Measurements from ENCODE around the gene OR4B1.
"Not testable (repeated sequence)": the region's sequence is repeated elsewhere in the genome, so short reads cannot be mapped to it uniquely, and the experiment has no call there.

The OR4B1 gene, protein sequence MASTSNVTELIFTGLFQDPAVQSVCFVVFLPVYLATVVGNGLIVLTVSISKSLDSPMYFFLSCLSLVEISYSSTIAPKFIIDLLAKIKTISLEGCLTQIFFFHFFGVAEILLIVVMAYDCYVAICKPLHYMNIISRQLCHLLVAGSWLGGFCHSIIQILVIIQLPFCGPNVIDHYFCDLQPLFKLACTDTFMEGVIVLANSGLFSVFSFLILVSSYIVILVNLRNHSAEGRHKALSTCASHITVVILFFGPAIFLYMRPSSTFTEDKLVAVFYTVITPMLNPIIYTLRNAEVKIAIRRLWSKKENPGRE

DNA sequence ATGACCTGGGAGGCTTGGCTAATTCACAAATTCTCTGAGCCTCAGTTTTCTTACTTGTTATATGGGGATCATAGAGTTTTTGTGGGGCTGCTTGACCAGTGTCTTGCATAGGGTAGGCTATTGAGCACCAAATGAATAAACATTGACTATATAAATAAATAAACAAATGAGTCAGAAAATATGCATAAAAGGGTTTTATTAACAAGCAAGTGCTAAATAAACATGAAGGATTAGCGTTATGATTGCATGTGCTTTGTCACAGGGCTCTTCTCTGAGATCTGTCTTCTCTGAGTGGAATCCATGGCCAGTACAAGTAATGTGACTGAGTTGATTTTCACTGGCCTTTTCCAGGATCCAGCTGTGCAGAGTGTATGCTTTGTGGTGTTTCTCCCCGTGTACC, at the start of gene OR4B1:
OR4B1 (plus strand) TSS at position 301 of the 400 bp plus-strand sequence; CDS start at position 301, 0 bp downstream.
- no peak for DNase-seq (ENCODE audit: low spot score)

DNA sequence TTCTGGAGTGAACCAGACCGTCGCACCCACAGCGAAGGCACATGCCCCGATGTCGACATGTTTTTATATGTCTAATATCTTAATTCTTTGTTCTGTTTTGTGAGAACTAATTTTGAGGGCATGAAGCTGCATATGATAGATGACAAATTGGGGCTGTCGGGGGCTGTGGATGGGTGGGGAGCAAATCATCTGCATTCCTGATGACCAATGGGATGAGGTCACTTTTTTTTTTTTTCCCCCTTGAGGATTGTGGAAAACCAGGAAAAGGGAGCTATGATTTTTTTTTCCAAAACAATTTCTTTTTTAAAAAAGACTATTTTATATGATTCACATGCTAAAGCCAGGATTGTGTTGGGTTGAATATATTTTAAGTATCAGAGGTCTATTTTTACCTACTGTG, 49.2 kb upstream of the OR4B1 start:
- no peak for DNase-seq (ENCODE audit: low spot score)

DNA sequence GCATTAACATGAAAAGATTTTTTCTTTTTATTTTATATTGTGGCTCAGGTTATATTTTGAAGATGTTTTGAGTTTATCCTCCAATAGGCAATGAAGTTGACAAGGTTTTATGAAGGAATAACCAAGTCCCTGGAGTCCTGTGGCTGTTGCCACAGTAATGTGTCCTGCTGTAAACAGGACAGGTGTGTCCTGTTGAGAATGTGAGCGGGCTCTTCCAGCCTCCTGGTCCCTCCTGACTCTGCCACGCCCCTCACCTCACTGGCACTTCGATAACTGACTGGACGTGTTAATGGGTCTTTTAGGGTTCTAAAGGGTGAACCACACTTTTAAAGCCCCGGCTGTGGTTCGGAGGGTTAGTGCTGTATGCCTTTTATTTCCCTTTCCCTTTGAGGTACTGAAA, 47.8 kb upstream of the OR4B1 start:
- DNase-seq (ENCODE audit: low spot score), result no peak

DNA sequence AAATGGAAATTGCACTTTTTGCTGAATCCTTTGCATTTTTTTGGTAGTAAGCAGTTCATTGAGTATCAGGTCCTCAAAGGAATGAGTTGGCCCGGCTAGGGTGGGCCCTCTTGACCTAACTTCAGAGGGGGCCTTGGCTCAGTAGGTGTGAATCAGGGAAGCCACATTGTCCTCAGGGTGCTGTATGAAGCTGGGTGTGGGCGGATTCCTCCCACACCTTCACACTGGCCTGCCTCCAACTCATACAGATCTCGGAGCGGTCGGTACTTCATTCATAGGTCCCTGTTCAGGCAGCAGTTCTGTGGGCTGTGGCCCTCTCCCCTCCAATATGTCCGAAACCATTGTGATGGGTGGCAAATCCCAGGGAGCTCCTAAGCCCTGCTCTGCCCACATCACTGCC, 47.4 kb upstream of the OR4B1 start:
- no peak for DNase-seq (ENCODE audit: low spot score)

DNA sequence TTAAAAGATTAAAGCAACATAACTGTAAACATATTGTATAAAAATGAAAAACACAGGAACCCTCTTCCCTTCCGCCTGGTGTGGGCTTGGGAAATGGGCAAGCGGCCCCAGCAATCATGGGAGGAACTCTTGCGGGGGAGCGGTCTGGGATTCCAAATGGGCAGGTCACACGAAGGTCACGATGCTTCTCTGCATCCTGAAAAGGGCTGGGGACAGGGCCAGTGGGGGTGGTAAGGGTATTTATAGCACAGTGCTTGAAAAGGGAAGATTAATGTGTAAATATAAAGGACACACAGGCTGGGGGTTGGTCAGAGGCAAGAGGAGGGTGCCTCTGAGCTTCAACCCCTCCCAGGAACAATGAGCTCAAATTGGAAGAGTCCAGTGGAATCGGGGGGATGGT, 46.9 kb upstream of the OR4B1 start:
- DNase-seq (ENCODE audit: low spot score), result no peak

DNA sequence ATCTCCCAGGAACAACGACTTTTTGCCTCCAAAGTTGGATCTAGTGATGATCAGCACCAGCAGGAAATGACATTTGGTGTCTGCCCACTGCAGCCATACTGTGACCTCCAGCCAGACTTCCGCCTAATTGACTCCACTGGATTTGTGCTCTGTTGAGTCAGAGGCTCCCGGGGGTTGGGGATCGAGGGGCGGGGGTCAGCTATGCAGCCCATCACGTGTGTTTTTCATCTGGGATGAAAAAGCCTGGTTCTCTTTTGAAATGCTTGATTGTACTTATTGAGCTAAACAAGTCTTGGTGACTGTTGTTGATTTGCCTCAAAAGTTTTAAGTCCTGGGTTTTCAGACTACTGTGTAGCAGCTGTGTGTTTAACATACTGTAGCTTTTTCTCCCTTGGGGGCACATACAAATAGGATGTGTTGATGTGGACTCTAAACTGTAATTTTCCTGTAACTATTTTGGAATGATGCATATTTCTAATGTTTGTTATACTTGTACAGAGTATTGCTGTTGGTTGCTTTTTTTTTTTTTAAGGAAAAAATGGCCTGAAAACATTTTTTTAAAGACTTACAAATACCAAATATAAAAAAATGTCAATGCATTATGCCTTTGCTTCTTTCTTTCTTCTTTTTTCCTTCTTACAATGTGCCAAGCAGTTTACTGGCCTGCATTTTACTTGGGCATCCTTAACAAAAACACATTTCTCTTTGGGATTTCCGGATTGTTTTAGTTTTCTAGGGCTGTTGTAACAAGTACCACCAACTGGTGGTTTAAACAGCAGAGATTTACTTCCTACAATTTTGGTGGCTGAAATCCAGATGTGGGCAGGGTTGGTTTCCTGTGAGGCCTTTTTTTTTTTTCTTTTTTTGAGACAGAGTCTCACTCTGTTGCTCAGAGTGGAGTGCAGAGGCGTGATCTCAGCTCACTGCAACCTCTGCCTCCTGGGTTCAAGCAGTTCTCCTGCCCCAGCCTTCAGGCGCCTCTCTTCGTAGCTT, 46.1 kb upstream of the OR4B1 start:
- DNase-seq (ENCODE audit: low spot score), result no peak

DNA sequence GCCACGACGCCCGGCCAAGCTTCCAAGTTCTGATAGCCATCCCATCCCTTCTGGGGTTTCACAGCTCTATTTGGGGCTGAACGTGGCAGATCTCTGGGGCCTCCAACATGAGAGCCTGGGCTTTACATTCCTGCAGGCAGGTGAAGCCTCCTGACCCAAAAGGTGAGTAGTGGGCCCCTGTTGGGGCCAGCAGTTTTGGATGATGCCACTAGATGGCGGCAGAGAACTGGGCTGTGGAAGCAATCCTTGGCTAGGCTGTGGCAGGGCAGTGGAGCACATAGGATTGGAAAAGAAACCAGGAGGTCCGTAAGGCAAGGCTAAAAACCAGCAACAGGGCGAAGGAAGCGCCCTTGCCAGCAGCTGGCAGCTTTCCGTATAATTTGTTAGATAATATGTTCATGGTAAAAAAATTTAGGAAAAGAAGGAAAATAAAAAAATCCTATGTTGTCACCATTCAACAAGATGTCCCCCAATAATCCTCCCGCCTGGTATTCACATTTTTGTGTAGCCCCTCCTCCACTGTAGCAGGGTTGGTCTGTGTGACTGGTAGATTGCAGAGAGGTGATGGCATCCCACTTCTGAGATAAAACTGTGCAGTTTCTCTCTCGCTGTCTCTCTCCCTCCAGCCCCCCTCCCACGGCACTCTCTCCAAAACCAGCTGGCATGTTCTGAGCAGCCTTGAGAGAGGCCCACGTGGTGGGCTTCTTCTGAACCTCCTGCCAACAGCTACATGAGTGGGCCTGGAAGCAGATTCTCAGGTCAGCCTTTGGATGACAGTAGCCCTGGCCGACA, 43.6 kb upstream of the OR4B1 start:
- DNase-seq (ENCODE audit: low spot score), result peak; percentile 59

DNA sequence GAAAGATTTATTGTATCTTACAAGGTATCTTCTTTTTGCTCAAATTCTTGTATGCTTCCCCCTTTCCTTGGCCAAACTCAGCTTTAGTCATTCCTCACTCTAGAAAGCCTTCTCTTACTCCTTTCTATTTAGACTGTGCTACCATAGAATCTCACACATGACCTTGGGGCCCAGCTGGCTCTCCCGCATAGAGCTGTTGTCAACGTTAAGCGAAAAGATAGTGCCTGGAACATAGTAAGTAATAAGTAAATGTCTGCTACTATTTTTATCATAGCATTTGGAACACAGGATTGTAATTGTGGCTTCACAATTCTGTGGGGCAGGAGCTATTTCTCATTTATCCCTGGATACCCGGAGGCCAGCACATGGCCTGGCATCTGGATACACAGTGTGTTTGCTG, 38.9 kb upstream of the OR4B1 start:
- no peak for DNase-seq (ENCODE audit: low spot score)

DNA sequence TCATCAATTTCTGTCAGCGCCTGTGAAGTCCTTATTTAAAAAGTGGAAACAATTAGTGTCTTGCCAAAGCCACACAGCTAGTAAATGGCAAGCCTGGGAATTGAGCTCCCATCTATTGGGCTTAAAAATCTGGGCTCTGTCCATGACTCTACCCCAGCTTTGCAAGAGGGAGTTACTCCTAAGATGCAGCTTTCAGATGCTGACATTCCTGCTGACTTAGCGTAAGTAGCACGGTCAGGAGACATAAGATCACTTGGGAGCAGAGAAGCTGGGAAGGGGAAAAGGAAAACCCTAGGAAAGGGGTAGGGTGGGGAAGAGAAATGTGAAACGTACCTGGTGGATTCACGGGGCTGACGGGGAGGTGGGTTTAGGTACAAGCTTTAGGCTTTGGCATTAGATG, 36.0 kb upstream of the OR4B1 start:
- no peak for DNase-seq (ENCODE audit: low spot score)

DNA sequence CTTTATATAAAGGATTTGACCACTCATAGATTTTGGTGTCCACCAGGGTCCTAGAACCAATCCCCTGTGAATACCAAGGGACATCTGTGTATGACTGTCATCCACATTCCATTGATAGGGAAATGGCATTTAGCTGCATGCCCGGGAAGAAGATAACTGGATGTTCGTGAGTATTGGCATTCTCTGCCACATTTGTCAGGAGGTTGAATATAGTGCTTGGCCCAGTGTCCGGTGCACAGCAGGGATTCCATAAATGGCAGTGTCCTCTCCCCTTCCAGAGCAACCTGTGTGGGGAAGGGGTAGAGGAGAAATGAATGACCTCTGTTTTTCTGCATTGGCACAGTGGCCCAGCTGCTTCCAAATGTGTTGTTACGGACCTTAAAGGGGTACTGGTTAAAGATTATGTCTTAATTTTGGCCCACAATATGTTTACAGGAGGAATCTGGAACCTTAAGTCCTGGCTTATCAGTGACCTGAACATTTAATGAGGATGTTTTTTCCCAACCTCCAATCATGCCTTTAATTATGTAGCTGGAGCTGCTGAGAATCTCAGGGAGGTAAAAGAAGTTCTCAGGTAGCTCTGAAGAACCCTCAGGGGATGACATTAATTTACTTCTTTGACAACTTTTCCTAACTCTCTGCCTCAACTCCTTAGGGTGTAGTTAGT, 33.6 kb upstream of the OR4B1 start:
- no peak for DNase-seq (ENCODE audit: low spot score)

DNA sequence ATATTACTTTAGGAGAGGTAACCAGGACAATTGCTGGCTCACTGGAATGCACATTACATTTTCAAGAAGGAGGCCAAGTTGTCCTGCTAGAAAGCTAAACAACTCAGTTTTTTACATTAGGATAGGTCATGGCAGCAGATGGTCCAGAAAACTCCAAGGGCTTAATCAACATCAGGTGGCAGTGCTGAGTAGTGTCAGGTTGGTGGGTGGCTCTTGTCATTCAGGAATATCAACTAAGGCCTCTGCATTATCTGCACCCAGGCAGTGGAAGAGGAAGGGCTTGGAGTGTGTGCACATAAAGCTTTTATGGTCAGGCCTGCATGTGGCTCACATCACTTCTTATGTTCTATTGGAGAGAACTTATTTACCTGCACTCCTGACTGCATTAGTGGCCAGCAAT, 32.2 kb upstream of the OR4B1 start:
- DNase-seq (ENCODE audit: low spot score), result no peak

DNA sequence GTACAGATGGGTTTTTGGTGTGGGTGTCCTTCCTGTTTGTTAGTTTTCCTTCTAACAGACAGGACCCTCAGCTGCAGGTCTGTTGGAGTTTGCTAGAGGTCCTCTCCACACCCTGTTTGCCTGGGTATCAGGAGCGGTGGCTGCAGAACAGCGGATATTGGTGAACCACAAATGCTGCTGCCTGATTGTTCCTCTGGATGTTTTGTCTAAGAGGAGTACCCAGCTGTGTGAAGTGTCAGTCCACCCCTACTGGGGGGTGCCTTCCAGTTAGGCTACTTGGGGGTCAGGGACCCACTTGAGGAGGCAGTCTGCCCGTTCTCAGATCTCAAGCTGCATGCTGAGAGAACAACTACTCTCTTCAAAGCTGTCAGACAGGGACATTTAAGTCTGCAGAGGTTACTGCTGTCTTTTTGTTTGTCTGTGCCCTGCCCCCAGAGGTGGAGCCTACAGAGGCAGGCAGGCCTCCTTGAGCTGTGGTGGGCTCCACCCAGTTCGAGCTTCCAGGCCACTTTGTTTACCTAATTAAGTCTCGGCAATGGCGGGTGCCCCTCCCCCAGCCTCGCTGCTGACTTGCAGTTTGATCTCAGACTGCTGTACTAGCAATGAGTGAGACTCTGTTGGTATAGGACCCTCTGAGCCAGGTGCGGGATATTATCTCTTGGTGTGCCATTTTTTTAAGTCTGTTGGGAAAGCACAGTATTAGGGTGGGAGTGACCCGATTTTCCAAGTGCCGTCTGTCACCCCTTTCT, 25.5 kb upstream of the OR4B1 start:
- not testable (repeated sequence) for DNase-seq (ENCODE audit: low spot score)

DNA sequence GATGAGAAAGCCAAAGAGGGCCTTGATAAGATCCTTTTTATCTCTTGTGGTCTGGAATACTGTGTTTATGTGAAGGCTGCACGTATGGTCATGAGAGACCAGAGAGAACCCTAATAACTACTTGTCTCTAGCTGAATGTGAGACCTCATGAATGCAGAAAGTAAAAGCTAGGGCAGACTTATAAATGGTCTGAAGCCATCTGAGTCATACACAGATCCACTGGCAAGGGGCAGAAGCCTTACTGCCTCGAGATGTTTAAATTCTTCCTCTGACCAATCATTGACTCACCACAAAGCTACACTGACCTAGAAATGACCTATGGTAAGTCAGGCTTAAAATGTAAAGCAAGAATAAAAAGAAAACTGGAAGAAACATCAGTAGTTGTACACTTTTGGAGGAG, 22.7 kb upstream of the OR4B1 start:
- DNase-seq (ENCODE audit: low spot score), result peak; percentile 55

DNA sequence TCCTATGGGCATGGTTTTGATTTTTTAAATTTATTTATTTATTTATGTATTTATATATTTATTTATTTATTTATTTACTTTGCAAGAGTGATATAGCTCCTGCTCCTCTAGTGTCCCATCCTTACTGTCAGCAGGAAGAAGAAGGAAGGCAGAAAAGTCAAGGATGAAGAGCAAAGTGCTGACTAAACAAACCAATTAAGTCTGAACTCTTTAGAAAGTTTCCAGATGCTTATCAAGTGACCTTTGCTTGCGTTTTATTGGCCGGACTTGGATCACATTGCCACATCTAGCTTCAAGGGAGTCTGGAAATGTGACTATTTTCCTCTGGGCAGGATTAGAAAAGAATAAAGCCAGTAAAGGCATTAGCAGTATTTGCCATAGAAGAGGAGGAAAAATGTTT, 8.7 kb upstream of the OR4B1 start:
- no peak for DNase-seq (ENCODE audit: low spot score)

DNA sequence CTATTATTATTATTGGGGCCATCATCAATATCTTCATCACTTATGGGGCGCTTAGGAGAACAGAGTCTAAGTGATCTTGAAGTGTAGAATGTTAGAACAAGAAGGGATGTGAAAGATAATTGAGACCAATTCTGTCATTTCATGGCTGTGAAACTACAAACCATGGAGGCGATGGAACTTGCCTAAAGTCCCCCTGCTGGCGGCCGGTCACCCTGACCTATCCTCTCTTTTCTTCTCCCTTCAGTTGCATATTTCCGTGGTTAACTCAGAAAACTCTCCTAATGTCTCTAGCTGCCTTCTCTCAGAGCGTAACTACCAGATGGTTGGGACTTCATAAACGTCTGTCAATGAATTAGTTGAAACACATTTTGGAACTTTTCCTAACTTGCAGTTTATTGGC, 6.6 kb upstream of the OR4B1 start:
- no peak for DNase-seq (ENCODE audit: low spot score)

DNA sequence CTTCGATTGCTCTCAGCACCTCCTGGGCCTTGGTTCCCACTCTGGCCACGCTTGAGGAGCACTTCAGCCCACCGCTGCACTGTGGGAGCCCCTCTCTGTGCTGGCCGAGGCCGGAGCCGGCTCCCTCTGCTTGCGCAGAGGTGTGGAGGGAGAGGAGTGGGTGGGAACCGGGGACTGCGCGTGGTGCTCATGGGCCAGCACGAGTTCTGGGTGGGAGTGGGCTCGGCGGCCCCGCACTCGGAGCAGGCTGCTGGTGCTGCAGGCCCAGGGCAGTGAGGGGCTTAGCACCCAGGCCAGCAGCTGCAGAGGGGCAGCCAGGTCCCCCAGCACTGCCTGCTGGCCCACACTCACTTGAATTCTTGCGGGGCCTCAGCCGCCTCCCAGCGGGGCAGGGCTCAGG, 12.2 kb downstream of the OR4B1 start:
- no peak for DNase-seq (ENCODE audit: low spot score)

DNA sequence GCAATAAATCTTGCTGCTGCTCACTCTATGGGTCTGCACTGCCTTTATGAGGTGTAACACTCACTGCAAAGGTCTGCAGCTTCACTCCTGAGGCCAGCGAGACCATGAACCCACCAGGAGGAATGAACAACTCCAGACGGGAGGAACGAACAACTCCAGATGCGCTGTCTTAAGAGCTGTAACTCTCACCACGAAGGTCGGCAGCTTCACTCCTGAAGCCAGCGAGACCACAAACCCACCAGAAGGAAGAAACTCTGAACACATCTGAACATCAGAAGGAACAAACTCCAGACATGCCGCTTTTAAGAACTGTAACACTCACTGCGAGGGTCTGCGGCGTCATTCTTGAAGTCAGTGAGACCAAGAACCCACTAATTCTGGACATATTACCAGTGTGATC, 13.4 kb downstream of the OR4B1 start:
- not testable (repeated sequence) for DNase-seq (ENCODE audit: low spot score)

DNA sequence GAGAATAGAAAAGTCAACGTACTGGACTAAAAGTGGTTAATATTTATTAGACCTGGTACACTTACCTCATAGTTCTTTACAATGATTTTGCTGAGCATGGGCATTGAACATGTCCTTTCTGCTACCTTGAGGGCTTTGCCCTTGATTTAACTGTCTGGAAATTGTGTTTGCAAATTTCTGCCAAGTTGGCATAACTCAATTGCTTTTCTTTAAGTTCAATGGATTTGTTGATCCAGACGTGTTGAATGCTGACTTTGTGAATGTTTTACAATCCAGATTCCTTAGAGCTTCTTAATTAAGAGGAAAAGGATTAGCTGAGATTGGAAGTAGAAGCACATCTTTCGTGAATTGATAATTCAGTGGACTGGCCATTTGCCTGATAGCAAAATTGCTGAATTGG, 21.1 kb downstream of the OR4B1 start:
- no peak for DNase-seq (ENCODE audit: low spot score)

DNA sequence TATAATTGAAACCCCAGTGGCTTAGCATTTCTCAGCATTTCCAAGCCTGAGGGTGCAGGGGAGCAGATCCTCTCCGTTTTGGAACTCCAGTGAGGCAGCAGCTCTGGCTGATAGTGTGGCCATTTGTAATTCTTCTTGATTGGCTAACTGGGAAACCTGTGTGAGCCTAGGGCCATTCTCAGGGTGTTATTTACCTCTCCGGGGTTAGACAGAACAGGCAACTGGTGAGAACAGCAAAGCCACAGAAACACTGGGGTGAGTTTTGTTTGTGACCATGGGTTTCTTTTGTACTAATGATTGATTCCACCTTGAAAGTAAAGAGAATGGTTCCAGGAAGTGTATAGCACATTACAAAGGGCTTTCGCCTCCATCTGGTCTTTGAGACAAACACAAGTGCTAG, 25.9 kb downstream of the OR4B1 start:
- DNase-seq (ENCODE audit: low spot score), result no peak

DNA sequence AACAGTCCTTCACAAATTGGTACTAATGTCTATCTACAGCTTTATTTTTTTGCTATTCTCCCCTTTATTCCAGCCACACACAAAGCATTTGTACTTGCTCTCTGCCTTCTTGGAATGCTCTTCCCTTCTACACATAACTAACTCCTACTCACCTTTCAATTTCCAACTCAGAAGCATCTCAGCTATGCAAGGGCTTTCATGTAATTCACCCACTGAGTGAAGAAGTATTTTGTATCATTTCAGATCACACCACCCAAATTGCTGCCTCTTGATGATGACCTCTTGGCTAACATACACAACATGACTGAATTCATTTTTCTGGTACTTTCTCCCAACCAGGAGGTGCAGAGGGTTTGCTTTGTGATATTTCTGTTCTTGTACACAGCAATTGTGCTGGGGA, 28.2 kb downstream of the OR4B1 start, which contains the start of gene OR4X2:
OR4X2 (plus strand) TSS at position 301 of the 400 bp plus-strand sequence; CDS start at position 301, 0 bp downstream.
- DNase-seq (ENCODE audit: low spot score), result no peak

DNA sequence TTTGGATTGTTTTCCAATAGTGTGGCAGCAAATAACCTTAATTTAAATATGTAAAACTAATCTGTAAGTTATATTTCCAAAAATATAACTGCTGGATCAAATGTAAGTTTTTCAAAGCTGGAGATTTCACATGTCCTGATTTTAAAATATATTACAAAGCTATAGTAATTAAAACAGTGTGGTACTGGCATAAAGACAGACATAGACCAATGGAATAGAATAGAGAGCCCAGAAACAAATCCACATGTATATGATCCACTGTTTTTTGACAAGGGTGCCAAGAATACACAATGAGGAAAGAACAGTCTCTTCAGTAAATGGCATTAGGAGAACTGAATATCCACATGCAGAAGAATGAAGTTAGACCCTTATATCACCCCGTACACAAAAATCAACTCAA, 32.3 kb downstream of the OR4B1 start:
- no peak for DNase-seq (ENCODE audit: low spot score)

Data from RKO (cell line).